ENCODE results near the gene DAPK1.

GRCh38 chr9:87601176-87601575 is 103.5 kb downstream of the DAPK1 start:
- TF ChIP-seq CTCF (IDR thresholded peaks at IDR 0.05) (no peak), POLR2A (IDR thresholded peaks at IDR 0.05) (no peak)

All from testis (tissue), 2 donors.